LoVo (cell line): ENCODE measurements around the gene WNT16.
A peak's percentile ranks its signal among the peaks of the same experiment; 100 is the strongest.
"Not testable (repeated sequence)": the region's sequence is repeated elsewhere in the genome, so short reads cannot be mapped to it uniquely, and the experiment has no call there.

Experiments used
- DNase-seq: peaks from one replicate; pipeline ENCODE4 v3.0.0-alpha.2; 2016; ENCODE audit warnings: low spot score

Gene WNT16, protein sequence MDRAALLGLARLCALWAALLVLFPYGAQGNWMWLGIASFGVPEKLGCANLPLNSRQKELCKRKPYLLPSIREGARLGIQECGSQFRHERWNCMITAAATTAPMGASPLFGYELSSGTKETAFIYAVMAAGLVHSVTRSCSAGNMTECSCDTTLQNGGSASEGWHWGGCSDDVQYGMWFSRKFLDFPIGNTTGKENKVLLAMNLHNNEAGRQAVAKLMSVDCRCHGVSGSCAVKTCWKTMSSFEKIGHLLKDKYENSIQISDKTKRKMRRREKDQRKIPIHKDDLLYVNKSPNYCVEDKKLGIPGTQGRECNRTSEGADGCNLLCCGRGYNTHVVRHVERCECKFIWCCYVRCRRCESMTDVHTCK

DNA sequence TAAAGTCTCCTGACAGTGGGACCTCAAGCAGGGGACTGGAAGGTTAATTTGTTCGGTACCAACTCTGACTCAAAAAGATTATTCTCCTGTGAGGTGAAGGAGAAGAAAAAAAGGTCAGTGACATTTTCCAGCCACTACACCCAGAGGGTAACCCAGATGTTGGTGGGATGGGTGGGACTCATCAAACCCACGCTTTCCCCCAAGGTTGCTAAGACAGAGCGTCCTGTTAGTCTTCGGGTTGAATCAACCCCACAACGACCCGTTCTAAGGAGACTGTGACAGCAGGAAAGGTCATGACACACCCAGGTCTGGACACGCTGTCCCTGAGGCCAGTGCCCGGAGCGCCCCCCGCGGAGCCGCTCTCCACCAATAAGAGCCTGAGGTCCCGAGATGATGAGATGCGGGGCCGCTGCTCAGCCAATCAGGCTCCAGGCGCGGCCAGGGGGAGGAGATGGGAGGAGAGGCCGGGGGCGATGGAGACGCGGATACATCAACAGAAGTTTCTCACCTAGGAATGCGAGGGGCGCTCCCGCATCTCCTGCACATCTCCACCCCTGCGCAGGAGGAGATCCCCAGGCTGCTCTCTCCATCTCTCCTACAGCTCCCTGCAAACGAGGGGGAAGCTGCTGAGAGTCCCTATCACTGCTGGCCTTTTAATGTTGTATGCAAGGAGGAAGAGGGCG is at the start of gene WNT16:
Gene WNT16, plus strand, starts transcription at position 493 of the 683 bp plus-strand sequence. CDS start 293 bp downstream, outside the sequence.
- DNase-seq, result no peak

DNA sequence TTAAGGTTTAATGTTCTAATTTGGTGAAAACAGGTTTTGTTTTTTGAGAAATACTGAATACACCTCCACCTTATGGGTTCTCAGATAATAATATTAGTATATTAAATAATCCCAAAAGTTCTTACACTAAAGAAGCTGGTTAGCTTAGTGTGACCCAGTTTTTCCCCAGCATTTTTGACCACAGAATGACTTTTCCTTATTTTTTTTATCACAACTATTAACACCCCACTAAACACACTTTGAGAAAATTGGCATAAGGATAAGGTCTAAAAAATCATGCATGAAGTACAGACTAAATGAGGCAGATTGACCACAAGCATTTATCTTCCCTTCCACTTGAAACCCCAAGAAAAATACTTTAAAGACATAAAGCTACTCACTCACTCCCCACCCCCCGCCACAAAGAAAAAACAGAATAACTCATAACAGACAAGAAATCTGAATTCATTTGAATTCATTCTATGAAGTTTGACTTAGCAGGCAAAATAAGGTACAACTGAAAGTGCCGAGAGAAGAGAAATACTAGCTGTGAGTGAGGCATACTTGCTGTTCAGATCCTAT is 49.7 kb upstream of the WNT16 start:
- DNase-seq, result no peak

DNA sequence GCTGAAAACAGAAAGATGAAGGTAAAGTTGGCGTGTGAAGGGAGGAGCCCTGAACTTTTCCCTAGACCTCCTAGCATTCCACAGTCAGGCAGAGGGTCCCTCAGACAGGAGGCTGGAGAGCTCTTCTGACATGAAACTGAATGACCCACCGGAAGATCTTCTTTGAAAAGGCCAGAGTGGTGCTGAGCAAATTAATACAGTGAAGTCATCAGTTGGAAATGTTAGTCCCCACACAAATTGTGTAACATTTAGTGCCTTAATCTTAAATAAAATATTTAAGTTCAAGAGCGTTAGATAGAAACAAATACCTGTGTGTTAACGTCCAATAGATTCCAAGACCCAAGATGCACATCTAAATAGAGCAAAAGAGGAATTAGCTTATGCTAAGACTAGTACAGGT is 49.0 kb upstream of the WNT16 start:
- DNase-seq, result no peak

GRCh38 chr7:121280656-121281055 is 48.1 kb upstream of the WNT16 start:
- no peak for DNase-seq

- no peak for DNase-seq
Observed at GRCh38 chr7:121282129-121282528, 46.7 kb upstream of the WNT16 start.

DNA sequence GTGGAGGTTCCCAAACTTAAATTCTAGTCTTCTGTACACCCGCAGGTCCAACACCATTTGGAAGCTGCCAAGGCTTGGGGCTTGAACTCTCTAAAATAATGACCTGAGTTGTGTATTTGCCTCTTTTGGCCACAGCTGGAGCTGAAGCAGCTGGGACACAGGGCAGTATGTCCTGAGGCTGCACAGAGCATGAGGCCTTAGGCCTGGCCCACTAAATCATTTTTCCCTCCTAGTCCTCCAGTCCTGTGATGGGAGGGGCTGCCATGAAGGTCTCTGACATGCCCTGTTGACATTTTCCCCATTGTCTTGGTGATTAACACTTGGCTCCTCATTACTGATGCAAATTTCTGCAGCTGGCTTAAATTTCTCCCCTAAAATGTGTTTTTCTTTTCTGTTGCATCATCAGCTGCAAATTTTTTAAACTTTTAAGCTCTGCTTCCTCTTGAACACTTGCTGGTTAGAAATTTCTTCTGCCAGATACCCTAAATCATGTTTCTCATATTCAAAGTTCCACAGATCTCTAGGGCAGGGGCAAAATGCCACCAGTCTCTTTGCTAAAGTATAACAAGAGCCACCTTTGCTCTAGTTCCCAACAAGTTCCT is 43.6 kb upstream of the WNT16 start:
- no peak for DNase-seq

- no peak for DNase-seq
Observed at GRCh38 chr7:121286186-121286585, 42.6 kb upstream of the WNT16 start.

DNA sequence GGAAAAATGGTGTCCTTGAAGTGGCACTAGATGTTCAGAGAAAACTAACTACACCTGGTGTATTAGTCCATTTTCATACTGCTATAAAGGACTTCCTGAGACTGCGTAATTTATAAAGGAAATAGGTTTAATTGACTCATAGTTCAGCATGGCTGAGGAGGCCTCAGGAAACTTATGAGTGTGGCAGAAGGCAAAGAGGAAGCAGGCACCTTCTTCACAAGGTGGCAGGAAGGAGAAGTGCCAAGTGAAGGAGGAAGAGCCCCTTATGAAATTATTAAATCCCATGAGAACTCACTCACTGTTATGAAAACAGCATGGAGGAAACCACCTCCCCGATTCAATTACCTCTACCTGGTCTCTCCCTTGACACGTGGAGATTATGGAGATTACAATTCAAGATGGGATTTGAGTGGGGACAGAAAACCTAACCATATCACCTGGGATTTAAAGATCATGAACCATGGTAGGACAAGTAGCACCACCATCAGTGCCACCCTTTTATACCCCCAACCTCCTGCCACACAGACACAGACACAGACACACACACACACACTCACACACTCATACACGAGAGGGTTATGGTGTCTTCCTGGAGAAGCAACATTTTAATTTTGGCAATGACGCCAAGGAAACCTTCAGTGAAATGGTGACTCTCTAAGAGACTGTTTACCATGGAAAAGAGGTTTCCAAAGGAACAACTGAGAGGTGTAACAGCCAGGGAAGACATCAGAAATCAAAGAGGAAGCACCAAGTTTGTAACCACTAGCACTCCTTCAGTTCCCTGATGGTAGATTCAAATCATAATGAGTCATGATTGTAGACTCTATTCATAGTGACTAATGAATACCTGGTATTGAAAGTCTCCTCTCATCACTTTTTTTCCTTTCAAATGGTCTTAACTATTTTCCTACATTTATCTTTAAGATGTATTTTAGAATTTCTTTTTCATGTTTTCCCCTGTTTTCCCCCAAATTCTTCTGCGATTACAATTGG is 41.8 kb upstream of the WNT16 start:
- DNase-seq, result peak; percentile 11

- peak; percentile 59 for DNase-seq
Observed at GRCh38 chr7:121288894-121289293, 39.9 kb upstream of the WNT16 start.

DNA sequence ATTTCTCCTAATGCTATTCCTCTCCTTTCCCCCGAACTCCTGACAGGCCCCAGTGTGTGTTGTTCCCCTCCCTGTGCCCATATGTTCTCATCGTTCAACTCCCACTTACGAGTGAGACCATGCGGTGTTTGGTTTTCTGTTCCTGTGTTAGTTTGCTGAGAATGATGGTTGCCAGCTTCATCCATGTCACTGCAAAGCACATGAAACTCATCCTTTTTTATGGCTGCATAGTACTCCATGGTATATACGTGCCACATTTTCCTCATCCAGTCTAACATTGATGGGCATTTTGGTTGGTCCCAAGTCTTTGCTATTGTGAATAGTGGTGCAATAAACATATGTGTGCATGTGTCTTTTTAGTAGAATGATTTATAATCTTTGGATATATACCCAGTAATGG is 38.9 kb upstream of the WNT16 start:
- not testable (repeated sequence) for DNase-seq

- DNase-seq, result no peak
Observed at GRCh38 chr7:121294448-121294992, 34.3 kb upstream of the WNT16 start.

GRCh38 chr7:121297843-121298242 is 31.0 kb upstream of the WNT16 start:
- peak; percentile 12 for DNase-seq

- DNase-seq, result peak; percentile 94
Observed at GRCh38 chr7:121298831-121299239, 30.0 kb upstream of the WNT16 start.

DNA sequence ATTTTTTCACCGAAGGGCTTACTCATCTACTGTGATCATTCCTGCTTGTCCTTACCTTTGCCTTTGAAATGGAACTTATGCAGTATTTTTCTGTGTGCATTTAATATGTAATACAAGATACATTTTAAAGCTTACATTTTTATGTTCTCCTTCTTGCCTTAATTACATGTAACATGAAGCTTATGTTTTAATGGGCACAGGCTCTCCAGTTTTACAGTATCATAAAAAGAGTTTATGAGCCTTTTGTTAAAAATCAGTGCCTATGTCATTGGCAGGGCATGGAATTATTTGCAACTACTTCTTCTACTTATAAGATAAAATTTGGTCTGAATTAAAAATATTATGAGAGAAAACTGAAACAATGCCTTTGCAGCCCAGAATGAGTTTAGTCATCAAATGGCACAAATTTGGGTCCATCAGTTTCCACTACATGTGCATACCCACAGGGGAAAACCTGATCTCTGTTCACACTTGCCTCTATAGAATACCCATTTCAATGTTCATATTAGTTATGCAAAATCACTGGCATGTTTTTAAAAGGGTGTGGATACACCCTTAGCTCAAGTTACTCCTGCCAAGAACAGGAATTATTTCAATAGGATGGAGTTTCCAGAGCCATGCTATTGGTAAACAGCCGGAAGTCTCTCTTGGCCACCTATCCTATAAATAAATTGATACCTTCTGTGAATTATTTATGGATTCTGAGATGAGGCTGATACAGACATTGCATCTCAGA is 27.9 kb upstream of the WNT16 start:
- no peak for DNase-seq

DNA sequence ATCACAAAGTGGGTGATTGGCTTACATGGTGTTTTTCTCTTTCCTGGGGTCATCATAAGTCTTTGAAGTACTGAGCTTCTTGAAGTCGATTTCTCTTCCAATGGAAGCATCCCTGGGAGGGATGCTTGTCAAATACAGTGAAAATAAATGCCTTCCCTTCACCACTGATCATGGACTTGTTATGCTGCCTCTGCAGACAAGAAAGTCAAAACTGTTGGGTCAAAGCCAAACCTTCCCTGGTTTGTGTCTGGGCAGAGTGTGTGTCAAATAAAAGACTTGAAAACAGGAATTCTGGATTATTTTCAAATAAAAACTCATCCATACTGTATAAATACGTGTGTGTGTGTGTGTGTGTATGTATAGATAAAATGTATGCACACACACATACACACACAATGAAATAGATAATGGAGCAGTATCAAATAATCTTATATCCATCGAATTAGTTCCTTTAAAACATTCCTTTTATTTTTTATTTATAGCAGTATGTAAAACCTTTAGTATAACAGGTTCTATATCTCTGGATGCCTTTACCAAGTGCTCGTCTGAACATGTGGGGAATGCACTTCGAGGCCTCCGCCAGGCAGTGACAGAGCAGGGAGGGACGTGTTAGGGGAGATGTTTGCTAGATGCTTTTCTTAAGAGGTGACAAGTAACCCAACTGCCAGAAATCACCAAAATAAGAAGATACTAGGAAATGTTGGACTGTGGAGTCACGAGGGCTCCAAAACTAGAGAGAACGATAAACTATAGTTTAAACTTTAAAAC is 27.2 kb upstream of the WNT16 start:
- DNase-seq, result peak; percentile 32

- DNase-seq, result peak; percentile 81
Observed at GRCh38 chr7:121302214-121302745, 26.5 kb upstream of the WNT16 start.

DNA sequence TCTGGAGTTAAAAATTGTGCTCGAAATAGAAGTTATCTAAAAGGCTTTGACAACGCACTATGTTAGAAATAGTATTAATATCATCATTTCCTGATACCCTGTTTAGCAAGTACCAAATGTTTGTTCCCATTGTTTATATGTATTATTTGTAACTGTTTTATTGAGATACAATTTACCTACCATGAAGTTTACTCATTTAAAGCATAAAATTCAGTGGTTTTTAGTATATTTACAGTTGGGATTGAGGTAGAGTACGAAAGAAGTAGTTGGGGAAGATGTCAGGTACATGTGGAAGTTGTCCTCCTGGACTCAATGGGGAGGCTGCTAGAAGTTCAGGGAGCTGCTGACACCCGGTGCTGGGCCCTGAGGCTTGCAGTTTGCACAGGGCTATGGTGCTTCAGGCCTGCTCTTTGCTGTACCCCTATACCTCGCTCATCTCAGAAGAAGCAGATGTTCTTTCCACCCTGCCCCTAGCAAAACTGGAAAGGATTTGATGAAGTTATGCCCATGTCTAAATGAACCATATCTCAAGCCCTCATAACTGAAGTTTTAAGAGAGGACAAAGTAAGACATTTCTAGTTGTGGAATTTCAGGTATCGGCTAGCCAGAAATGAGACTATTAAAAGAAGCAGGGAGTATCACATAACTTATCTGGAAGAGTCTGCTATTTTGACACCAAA is 25.2 kb upstream of the WNT16 start:
- DNase-seq, result peak; percentile 10

DNA sequence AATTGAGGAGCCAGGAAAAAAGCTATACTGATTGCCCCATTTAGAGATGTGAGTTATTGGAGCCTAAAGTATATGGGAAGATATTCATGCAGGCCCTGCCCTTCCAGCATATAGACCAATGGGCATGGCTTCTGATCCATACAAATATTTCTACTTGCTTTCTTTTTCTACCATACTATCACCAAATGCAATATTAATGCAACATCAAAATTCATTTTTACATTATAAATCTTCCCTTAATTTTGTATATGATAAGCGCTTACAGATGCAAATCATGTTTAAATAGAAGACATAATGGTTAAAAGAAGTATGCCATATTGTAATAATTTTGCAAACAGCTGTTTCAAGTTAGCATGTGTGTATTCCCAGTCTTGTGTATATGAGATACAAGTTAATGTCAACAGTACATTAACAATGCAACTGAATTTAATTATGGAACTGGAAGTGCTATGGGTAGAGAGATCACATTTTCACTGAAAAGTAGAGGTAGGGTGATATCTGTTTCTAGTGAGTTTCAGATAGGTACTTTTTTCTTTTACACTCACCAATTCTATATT is 24.6 kb upstream of the WNT16 start:
- DNase-seq, result no peak

GRCh38 chr7:121305109-121305508 is 23.7 kb upstream of the WNT16 start:
- DNase-seq, result no peak
